B cell (primary cell): ENCODE measurements around the gene PCDHGB2. TPM values are rescaled to one million over a fixed set of nuclear protein-coding genes. Genes with fewer than 3 reads are reported as not detected.

Experiments
- ATAC-seq: fragments of 200-7000 bp; cut with Tn5 transposase; one replicate; pipeline ENCODE4 v1.10.0; 2021; ENCODE audit warnings: low read depth, mild to moderate bottlenecking, moderate number of reproducible peaks, moderate library complexity
- CTCF ChIA-PET: fragments of 350-600 bp; sonication (Branson Sonifier 250); formaldehyde crosslinking; loops from one replicate; lab custom pipeline; 2021; ENCODE audit warnings: antibody characterized with exemption, inconsistent platforms; lab: Charles Lee
- POLR2A ChIA-PET: fragments of 350-600 bp; sonication (Branson Sonifier 250); formaldehyde crosslinking; loops from one replicate; lab custom pipeline; 2021; ENCODE audit warnings: antibody characterized with exemption; lab: Charles Lee
- DNase-seq: peaks from one replicate; pipeline ENCODE4 v3.0.0; 2013
- H2AFZ ChIP-seq: 2 replicates; pipeline ENCODE4 v1.6.1; 2012; ENCODE audit warnings: mild to moderate bottlenecking, low read depth, low read length; ENCODE audit not compliant: insufficient read depth, poor library complexity, severe bottlenecking
- H3K27ac ChIP-seq, 2 donors: 1 replicate in 1 of 2; 2 replicates in 1 of 2; pipeline ENCODE4 v1.5.1; 2012 to 2013; ENCODE audit warnings: low read length in 2 of 2, mild to moderate bottlenecking in 2 of 2, moderate library complexity in 1 of 2
- H3K27me3 ChIP-seq, 4 experiments: fragments of 200-600 bp in 1 of 4; sonication (generic) in 1 of 4; replicated peaks in 1 of 4; 1 replicate in 2 of 4; 2 replicates in 2 of 4; pipeline versions ENCODE4 v1.6.1 to v1.7.0; 2013 to 2016; ENCODE audit warnings: low read length in 3 of 4, mild to moderate bottlenecking in 2 of 4, mixed read lengths in 1 of 4, moderate library complexity in 1 of 4; ENCODE audit not compliant: insufficient read depth in 4 of 4, control insufficient read depth in 3 of 4; ENCODE audit errors: control extremely low read depth in 1 of 4
- H3K36me3 ChIP-seq, 2 experiments: replicated peaks in 1 of 2; 1 replicate in 1 of 2; 2 replicates in 1 of 2; pipeline versions ENCODE4 v1.6.1 to v1.7.1; 2013; ENCODE audit warnings: low read length in 1 of 2; ENCODE audit not compliant: insufficient read depth in 2 of 2, control insufficient read depth in 1 of 2; ENCODE audit errors: control extremely low read depth in 1 of 2, extremely low read depth in 1 of 2
- H3K4me1 ChIP-seq, 2 donors: fragments of 200-600 bp in 1 of 2; sonication (generic) in 1 of 2; 1 replicate in 1 of 2; 2 replicates in 1 of 2; pipeline versions ENCODE4 v1.5.1 to v1.6.1; 2013 to 2017; ENCODE audit warnings: low read length in 2 of 2; ENCODE audit not compliant: control insufficient read depth in 2 of 2, insufficient read depth in 2 of 2
- H3K4me2 ChIP-seq: replicated peaks from 2 replicates; pipeline ENCODE3; 2012; ENCODE audit warnings: mild to moderate bottlenecking, low read depth, low read length; ENCODE audit not compliant: poor library complexity, severe bottlenecking
- H3K4me3 ChIP-seq, 5 experiments: fragments of 200-600 bp in 1 of 5; sonication (generic) in 1 of 5; 1 replicate in 3 of 5; 2 replicates in 2 of 5; pipeline versions ENCODE4 v1.5.1 to v1.7.0; 2011 to 2016; ENCODE audit warnings: low read length in 4 of 5, mild to moderate bottlenecking in 4 of 5, low read depth in 2 of 5, control low read depth in 1 of 5, moderate library complexity in 1 of 5; ENCODE audit not compliant: insufficient read depth in 1 of 5; ENCODE audit errors: control extremely low read depth in 1 of 5, extremely low read depth in 1 of 5
- H3K79me2 ChIP-seq: fragments of 200-600 bp; sonication (generic); one replicate; pipeline ENCODE4 v1.6.0; 2016; ENCODE audit warnings: low read length; ENCODE audit not compliant: control insufficient read depth, insufficient read depth
- H3K9ac ChIP-seq: fragments of 200-600 bp; sonication (generic); 2 replicates; pipeline ENCODE4 v1.6.1; 2017; ENCODE audit warnings: mild to moderate bottlenecking, low read length, moderate library complexity
- H3K9me3 ChIP-seq, 3 donors: one replicate each; pipeline versions ENCODE4 v1.6.1 to v1.7.1; 2013; ENCODE audit warnings: low read length in 2 of 3; ENCODE audit not compliant: control insufficient read depth in 2 of 3, insufficient read depth in 1 of 3; ENCODE audit errors: control extremely low read depth in 1 of 3
- H4K20me1 ChIP-seq: 2 replicates; pipeline ENCODE4 v1.6.0; 2012; ENCODE audit warnings: mild to moderate bottlenecking, low read length; ENCODE audit not compliant: insufficient read depth, control insufficient read depth, poor library complexity, severe bottlenecking
- H3K27ac Mint-ChIP-seq: one replicate; pipeline ENCODE4 v1.8.0; 2021; ENCODE audit warnings: mixed read lengths
- H3K27me3 Mint-ChIP-seq: one replicate; pipeline ENCODE4 v1.8.0; 2021; ENCODE audit warnings: mixed read lengths
- H3K4me1 Mint-ChIP-seq: one replicate; pipeline ENCODE4 v1.8.0; 2021; ENCODE audit warnings: mixed read lengths
- H3K4me3 Mint-ChIP-seq: one replicate; pipeline ENCODE4 v1.8.0; 2021; ENCODE audit warnings: mixed read lengths
- H3K9me3 Mint-ChIP-seq: one replicate; pipeline ENCODE4 v1.8.0; 2022; ENCODE audit warnings: mixed read lengths; ENCODE audit not compliant: insufficient read depth
- EZH2 ChIP-seq: IDR thresholded peaks from 2 replicates; pipeline ENCODE4 v1.6.1; 2012; ENCODE audit warnings: borderline replicate concordance, low read depth, mild to moderate bottlenecking, moderate library complexity, low read length; ENCODE audit not compliant: insufficient read depth, poor library complexity, severe bottlenecking
- WGBS: methylation state at CpG from one replicate; pipeline ENCODE4 v1.1.5; 2013; ENCODE audit warnings: missing lambda C conversion rate; ENCODE audit not compliant: insufficient coverage; 5-methylcytosine and 5-hydroxymethylcytosine counted together
- intact Hi-C: fragments of 100-400 bp; cut with micrococcal nuclease; formaldehyde crosslinking; loops from one replicate; pipeline ENCODE4 v1.10.0; 2022
- polyA plus RNA-seq: library from polyadenylated mRNA; depleted of rRNA; stranded (reverse); fragments of >200 nt; gene quantifications from 2 replicates; pipeline ENCODE4 v1.2.3, GENCODE V29; 2012
- total RNA-seq, 2 donors: library from RNA; stranded (reverse); fragments of 120-200 nt in 1 of 2; gene quantifications; 1 replicate in 1 of 2; 2 replicates in 1 of 2; pipeline versions ENCODE4 v1.2.3 to v1.2.4, GENCODE V29; 2013 to 2022
- TF ChIP-seq, protein P1 (sequence below): fragments of 200-600 bp; IDR thresholded peaks from one replicate; pipeline ENCODE4 v1.8.0; 2022; ENCODE audit warnings: antibody characterized with exemption, mild to moderate bottlenecking

The PCDHGB2 gene
- total and polyA plus RNA-seq, 2 donors (not counting 1 experiment from before 2014, with no cell fraction given): 0.66 to 3.9 TPM

DNA sequence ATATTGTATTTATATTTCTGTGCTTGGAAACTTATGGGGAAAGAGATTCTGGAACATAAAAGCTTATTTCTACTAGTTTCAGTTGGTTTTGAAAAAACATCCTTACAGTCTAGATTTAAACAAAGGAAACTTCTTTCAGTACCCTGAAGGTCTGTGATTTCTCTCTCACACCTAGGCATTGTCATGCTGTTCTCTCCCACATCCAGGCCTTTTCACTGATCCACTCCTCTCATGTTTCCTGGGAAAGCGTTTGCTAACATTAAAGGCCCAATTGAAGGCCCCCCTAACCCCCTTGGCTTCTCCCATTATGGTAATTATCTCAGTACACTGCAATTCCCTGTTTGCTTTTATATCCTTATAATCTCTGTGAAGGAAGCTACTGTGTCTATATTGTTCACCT, 17.0 kb upstream of the PCDHGB2 start:
- Mint-ChIP-seq H3K4me3 (no peak overlapping the region), H3K9me3 (peaks cover 12% of the 10 kb centered on the region), H3K27me3 (peaks cover 56% of the 10 kb centered on the region), H3K27ac (no peak overlapping the region), H3K4me1 (no peaks in the 10 kb centered on the region)
- Histone ChIP-seq H3K4me2 (no peak overlapping the region), H3K4me3 (no peak overlapping the region), H2AFZ (no peak overlapping the region), H3K4me1 (peaks cover 0 to 5% of the 10 kb centered on the region in 2 donors), H3K9ac (no peak overlapping the region), H4K20me1 (no peaks in the 10 kb centered on the region), H3K79me2 (no peaks in the 10 kb centered on the region), H3K27ac (no peak overlapping the region), H3K9me3 (peaks cover 0 to 59% (median 46%) of the 10 kb centered on the region in 3 donors), H3K27me3 (peaks cover 0 to 59% (median 32%) of the 10 kb centered on the region in 4 experiments), H3K36me3 (no peaks in the 10 kb centered on the region)
- DNase-seq (no peak), ATAC-seq (no peak)
- intact Hi-C loops: no loop called here
- ChIA-PET POLR2A (no interaction called here), CTCF (no interaction called here)
- TF ChIP-seq EZH2: no peak
- TF ChIP-seq, protein P1, sequence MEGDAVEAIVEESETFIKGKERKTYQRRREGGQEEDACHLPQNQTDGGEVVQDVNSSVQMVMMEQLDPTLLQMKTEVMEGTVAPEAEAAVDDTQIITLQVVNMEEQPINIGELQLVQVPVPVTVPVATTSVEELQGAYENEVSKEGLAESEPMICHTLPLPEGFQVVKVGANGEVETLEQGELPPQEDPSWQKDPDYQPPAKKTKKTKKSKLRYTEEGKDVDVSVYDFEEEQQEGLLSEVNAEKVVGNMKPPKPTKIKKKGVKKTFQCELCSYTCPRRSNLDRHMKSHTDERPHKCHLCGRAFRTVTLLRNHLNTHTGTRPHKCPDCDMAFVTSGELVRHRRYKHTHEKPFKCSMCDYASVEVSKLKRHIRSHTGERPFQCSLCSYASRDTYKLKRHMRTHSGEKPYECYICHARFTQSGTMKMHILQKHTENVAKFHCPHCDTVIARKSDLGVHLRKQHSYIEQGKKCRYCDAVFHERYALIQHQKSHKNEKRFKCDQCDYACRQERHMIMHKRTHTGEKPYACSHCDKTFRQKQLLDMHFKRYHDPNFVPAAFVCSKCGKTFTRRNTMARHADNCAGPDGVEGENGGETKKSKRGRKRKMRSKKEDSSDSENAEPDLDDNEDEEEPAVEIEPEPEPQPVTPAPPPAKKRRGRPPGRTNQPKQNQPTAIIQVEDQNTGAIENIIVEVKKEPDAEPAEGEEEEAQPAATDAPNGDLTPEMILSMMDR: no peak
- no CpG with 5 or more reads among the region's 1 CpG for WGBS

GRCh38 chr5:141343242-141343952, 16.4 kb upstream of the PCDHGB2 start, which contains the start of gene PCDHGA3:
Gene PCDHGA3, plus strand, starts transcription at chr5:141343829. Its CDS starts 205 bp downstream, at chr5:141344034.
- H3K4me2 ChIP-seq: peak within 1 kb of the TSS; percentile 5
- H3K9me3 Mint-ChIP-seq: peaks cover 8% of the 10 kb centered on the region
- H3K4me1 Mint-ChIP-seq: no peaks in the 10 kb centered on the region
- H3K27me3 ChIP-seq: peaks cover 0 to 57% (median 29%) of the 10 kb centered on the region in 4 experiments
- intact Hi-C loops: no loop called here
- H3K9me3 ChIP-seq: peaks cover 0 to 59% (median 44%) of the 10 kb centered on the region in 3 donors
- H4K20me1 ChIP-seq: no peaks in the 10 kb centered on the region
- ATAC-seq (no peak), DNase-seq (no peak)
- ChIA-PET POLR2A (no interaction called here), CTCF (interaction anchor here (1.6 to 1.7 kb wide), 2 partner anchors 14 to 23 kb away, joined by 5 read pairs; partner anchors contain the start of genes PCDHGA1 and TAF7)
- H3K79me2 ChIP-seq: no peaks in the 10 kb centered on the region
- H3K27me3 Mint-ChIP-seq: peaks cover 54% of the 10 kb centered on the region
- TF ChIP-seq, protein P1: peak; percentile 16
- no peak for TF ChIP-seq EZH2
- H3K27ac ChIP-seq: no peak within 1 kb of the TSS
- no peak within 1 kb of the TSS for H2AFZ ChIP-seq
- H3K9ac ChIP-seq: no peak within 1 kb of the TSS
- peaks cover 0 to 5% of the 10 kb centered on the region in 2 donors for H3K4me1 ChIP-seq
- H3K27ac Mint-ChIP-seq: no peak within 1 kb of the TSS
- peak within 1 kb of the TSS; percentile 41 for H3K4me3 Mint-ChIP-seq
- WGBS: 45% methylated on average over 1 of the region's 9 CpGs
- no peaks in the 10 kb centered on the region for H3K36me3 ChIP-seq
- no peak within 1 kb of the TSS for H3K4me3 ChIP-seq
